ENCODE data around the gene CMBL.
"Not testable (repeated sequence)": the region's sequence is repeated elsewhere in the genome, so short reads cannot be mapped to it uniquely, and the experiment has no call there.

CMBL gene

GRCh38 chr5:10286862-10287227 lies 20.9 kb downstream of the CMBL start:
- Mint-ChIP-seq H3K27me3 (no peaks in the 10 kb centered on the region), H3K36me3 (no peaks in the 10 kb centered on the region), H3K9me3 (ENCODE audit: low read depth) (no peaks in the 10 kb centered on the region), H3K27ac (no peak overlapping the region), H3K4me3 (no peak overlapping the region), H3K4me1 (ENCODE audit: low read depth) (peaks cover 4% of the 10 kb centered on the region)

DNA sequence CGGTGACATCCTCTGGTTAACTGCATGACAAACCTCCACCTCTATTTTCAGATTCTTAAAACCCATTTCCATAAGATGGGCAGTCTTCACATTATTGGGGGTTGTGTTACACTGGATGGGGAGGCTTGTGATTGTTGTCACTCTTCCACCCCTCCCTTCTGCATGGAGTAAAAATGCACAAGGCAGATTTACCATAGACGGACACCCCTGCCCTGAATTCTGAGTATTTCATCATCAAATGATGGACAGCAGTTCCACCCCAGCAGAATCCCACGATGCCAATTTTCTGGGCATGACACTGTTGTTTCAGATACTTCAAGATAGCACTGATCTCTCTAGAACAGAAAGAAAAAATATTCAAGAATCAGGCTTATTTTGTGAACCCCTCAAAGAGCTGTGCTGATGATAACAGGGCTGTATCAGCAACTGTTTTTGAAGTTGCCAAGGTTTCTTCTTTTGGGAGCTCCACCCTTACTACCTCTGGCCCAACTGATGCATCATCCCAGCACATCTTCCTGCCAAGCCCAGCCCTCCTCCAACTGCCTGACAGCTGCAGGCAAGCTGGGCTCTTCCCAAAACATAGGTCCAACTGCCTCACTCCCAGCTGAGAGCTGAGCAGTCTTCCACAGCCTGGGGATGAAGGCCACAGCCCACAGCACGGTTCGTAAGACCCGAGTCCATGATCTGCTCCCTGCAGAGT lies 21.4 kb downstream of the CMBL start:
- H3K4me1 Mint-ChIP-seq (ENCODE audit: low read depth) = peaks cover 4% of the 10 kb centered on the region
- H3K36me3 Mint-ChIP-seq = no peaks in the 10 kb centered on the region
- no peak overlapping the region for H3K4me3 Mint-ChIP-seq
- no peaks in the 10 kb centered on the region for H3K9me3 Mint-ChIP-seq (ENCODE audit: low read depth)
- H3K27ac Mint-ChIP-seq = no peak overlapping the region
- H3K27me3 Mint-ChIP-seq = no peaks in the 10 kb centered on the region

DNA sequence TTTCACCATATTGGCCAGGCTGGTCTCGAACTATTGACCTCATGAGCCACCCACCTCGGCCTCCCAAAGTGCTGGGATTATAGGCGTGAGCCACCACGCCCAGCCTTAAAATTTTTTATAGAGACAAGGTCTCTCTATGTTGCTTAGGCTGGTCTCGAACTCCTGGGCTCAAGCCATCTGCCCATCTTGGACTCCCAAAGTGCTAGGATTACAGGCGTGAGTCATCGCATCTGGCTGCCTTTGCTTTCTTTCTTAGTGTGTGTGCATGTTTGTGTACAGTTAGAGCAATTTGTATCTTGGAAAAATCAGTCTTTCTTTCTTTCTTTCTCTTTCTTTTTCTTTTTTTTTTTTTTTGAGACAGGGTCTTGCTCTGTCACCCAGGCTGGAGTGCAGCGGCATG lies 22.3 kb downstream of the CMBL start:
- not testable (repeated sequence) for H3K36me3 Mint-ChIP-seq; H3K4me1 Mint-ChIP-seq (ENCODE audit: low read depth); H3K4me3 Mint-ChIP-seq; H3K27ac Mint-ChIP-seq; H3K27me3 Mint-ChIP-seq; H3K9me3 Mint-ChIP-seq (ENCODE audit: low read depth)

DNA sequence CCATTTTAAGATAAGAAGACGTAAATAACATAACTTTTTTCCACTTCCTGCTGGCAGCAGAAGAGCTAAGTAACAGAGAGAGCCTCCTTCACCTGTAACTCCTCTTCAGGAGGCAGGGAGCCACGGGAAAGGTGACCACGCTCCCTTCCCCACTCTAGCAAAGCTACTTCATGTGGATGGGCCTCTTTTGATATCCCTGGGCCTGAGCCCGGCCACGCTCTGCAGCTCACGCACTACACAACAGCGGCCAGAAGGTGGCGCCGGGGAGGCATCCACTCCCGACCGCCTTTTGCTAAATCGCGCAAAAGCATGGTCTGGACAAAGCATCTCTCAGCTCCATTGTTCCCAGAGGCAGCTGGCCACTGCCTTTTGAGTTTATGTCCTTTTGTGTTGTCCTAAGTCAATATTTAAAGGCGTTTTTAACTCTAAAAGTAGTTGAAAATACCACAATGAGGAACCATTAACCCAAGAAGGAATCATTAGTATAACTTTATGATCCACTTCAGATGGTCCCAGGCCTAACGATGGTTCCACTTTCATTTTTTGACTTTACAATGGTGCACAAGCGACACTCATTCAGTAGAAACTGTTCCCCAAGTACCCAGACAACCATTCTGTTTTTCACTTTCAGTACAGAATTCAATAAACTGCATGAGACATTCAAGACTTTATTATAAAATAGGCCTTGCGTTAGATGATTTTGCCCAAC lies 23.6 kb downstream of the CMBL start:
- Mint-ChIP-seq H3K36me3 (no peaks in the 10 kb centered on the region), H3K4me3 (no peak overlapping the region), H3K27ac (no peak overlapping the region), H3K4me1 (ENCODE audit: low read depth) (peaks cover 4% of the 10 kb centered on the region), H3K27me3 (no peaks in the 10 kb centered on the region), H3K9me3 (ENCODE audit: low read depth) (no peaks in the 10 kb centered on the region)

- H3K27me3 Mint-ChIP-seq = peaks cover 2% of the 10 kb centered on the region
- peaks cover 11% of the 10 kb centered on the region for H3K4me1 Mint-ChIP-seq (ENCODE audit: low read depth)
- H3K36me3 Mint-ChIP-seq = no peaks in the 10 kb centered on the region
- no peaks in the 10 kb centered on the region for H3K9me3 Mint-ChIP-seq (ENCODE audit: low read depth)
- no peak overlapping the region for H3K4me3 Mint-ChIP-seq
- no peak overlapping the region for H3K27ac Mint-ChIP-seq
Observed at GRCh38 chr5:10279925-10280720, 27.6 kb downstream of the CMBL start.

DNA sequence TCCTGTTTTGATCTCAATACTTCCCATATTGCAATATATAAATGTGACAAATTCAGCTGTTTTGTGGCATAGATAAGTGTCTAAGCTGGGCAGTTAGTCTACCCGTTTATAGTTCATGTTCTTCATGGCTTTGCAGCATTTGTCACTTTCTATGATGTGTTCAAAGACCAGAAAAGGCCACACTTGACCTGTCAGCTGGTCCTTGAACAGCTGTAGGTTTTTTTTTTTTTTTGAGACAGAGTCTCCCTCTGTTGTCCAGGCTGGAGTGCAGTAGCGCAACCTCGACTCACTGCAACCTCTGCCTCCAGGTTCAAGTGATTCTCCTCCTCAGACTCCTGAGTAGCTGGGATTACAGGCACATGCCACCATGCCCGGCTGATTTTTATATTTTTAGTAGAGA lies 28.4 kb downstream of the CMBL start:
- no peak overlapping the region for H3K4me3 Mint-ChIP-seq

DNA sequence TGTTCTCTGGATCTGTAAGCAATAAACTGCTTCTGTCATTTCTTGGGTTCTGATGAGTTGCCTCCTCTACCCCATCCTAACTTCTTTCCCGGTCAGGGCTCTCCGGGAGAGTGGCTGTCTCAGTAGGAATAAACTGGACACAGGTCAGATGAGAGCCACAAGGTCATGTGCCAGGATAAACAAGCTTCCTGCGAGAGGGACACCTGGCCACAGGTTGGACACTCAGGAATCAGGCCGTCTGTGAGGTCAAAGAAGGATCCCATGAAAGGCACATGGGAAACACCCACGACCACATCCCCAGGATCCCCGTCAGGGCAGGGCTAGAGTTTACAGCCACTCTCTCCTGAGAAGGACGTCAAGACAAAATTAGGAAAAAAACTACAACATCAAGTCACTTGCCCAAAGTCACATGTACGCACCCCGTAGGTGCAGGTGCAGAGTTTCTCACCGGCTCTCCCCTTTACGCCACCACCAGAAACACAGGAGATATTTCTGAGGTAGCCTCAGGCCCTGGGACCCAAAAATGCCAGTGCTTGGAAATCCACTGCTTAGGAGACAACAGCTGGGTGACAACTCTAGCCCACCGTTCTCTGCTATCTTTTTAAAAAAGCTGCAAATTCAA lies 28.9 kb downstream of the CMBL start:
- no peak overlapping the region for H3K27ac Mint-ChIP-seq

More for the DNA sequence above, 28.4 kb downstream of the CMBL start:
- H3K27ac Mint-ChIP-seq = no peak overlapping the region
- no peaks in the 10 kb centered on the region for H3K9me3 Mint-ChIP-seq (ENCODE audit: low read depth)
- H3K36me3 Mint-ChIP-seq = no peaks in the 10 kb centered on the region
- H3K27me3 Mint-ChIP-seq = peaks cover 2% of the 10 kb centered on the region
- H3K4me1 Mint-ChIP-seq (ENCODE audit: low read depth) = peaks cover 12% of the 10 kb centered on the region

DNA sequence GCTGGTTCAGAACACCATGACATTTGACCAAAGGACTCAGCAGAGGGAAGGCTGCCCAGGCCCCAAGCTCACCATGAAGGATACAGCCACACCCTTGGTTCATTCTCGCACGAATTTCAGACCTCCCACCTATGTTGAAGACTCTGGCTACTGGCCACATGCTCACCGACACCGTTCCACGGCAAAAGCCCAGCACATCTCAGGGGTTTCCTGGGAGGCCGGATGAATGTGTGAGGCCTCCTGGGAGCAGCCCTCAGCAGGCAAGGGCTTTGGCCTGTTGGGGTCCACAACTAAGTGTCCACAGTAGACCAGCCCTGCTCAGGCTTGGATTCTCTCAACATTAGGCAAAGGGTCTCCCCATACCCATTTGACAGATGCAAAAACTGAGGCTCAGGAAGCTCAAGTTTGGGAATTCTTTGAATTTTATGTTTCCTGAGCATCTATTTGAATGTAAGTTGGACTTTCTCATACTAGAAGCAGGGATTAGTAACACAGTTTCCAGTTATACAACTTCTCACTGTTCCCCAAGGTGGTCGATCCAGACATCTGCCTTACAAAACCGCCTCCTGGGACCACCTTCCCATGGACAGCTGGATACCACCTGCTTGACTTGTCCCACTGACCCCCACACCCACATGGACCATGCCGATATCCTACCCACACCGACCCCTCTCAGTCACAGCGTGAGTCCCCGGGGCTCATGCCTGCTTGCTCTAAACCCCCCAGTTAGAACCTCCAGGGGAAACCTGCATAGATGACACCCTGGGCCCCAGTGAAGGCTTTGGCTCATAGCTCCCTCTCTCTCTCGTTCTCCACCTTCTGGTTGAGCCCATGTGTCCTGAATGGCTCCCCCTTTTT lies 29.7 kb downstream of the CMBL start:
- Mint-ChIP-seq H3K36me3 (no peaks in the 10 kb centered on the region), H3K27me3 (peaks cover 2% of the 10 kb centered on the region), H3K4me3 (no peak overlapping the region), H3K27ac (no peak overlapping the region), H3K4me1 (ENCODE audit: low read depth) (peaks cover 8% of the 10 kb centered on the region), H3K9me3 (ENCODE audit: low read depth) (no peaks in the 10 kb centered on the region)

More for the DNA sequence above, 28.9 kb downstream of the CMBL start:
- H3K4me1 Mint-ChIP-seq (ENCODE audit: low read depth) = peaks cover 10% of the 10 kb centered on the region
- peaks cover 2% of the 10 kb centered on the region for H3K27me3 Mint-ChIP-seq
- no peaks in the 10 kb centered on the region for H3K9me3 Mint-ChIP-seq (ENCODE audit: low read depth)
- H3K4me3 Mint-ChIP-seq = no peak overlapping the region
- H3K36me3 Mint-ChIP-seq = no peaks in the 10 kb centered on the region

GRCh38 chr5:10276691-10277090 lies 31.0 kb downstream of the CMBL start:
- H3K9me3 Mint-ChIP-seq (ENCODE audit: low read depth) = no peaks in the 10 kb centered on the region
- peaks cover 2% of the 10 kb centered on the region for H3K27me3 Mint-ChIP-seq
- no peak overlapping the region for H3K27ac Mint-ChIP-seq
- peaks cover 14% of the 10 kb centered on the region for H3K4me1 Mint-ChIP-seq (ENCODE audit: low read depth)
- no peak overlapping the region for H3K4me3 Mint-ChIP-seq
- H3K36me3 Mint-ChIP-seq = peaks cover 3% of the 10 kb centered on the region

GRCh38 chr5:10275991-10276390 lies 31.7 kb downstream of the CMBL start:
- no peak overlapping the region for H3K4me3 Mint-ChIP-seq
- no peaks in the 10 kb centered on the region for H3K9me3 Mint-ChIP-seq (ENCODE audit: low read depth)
- no peak overlapping the region for H3K27ac Mint-ChIP-seq
- peaks cover 3% of the 10 kb centered on the region for H3K36me3 Mint-ChIP-seq
- peaks cover 2% of the 10 kb centered on the region for H3K27me3 Mint-ChIP-seq
- H3K4me1 Mint-ChIP-seq (ENCODE audit: low read depth) = peaks cover 14% of the 10 kb centered on the region

DNA sequence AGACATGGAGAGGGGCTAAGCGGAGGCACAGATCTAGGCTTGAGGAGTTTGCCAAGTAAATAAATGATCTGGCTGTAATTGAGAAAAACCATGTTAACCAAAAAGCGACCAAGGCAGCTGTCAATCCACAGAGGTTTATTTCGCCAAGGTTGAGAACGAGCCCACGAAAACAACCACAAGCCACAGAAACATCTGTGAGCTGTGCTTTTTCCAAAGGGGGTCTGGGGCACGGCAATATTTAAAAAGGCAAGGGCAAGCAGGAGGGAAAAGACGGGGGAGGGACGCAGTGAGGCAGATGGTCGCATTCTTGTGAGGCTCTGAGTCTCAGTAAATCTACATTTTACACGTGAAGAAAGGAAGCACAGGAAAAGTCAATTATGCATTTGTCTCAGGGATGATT lies 32.2 kb downstream of the CMBL start:
- Mint-ChIP-seq H3K9me3 (ENCODE audit: low read depth) (no peaks in the 10 kb centered on the region), H3K27ac (no peak overlapping the region), H3K4me3 (no peak overlapping the region), H3K27me3 (peaks cover 2% of the 10 kb centered on the region), H3K4me1 (ENCODE audit: low read depth) (peaks cover 14% of the 10 kb centered on the region), H3K36me3 (peaks cover 3% of the 10 kb centered on the region)

GRCh38 chr5:10272875-10273209 lies 34.9 kb downstream of the CMBL start:
- H3K27me3 Mint-ChIP-seq; H3K27ac Mint-ChIP-seq; H3K36me3 Mint-ChIP-seq; H3K9me3 Mint-ChIP-seq (ENCODE audit: low read depth); H3K4me3 Mint-ChIP-seq: not testable (repeated sequence)
- H3K4me1 Mint-ChIP-seq (ENCODE audit: low read depth) = peaks cover 14% of the 10 kb centered on the region

DNA sequence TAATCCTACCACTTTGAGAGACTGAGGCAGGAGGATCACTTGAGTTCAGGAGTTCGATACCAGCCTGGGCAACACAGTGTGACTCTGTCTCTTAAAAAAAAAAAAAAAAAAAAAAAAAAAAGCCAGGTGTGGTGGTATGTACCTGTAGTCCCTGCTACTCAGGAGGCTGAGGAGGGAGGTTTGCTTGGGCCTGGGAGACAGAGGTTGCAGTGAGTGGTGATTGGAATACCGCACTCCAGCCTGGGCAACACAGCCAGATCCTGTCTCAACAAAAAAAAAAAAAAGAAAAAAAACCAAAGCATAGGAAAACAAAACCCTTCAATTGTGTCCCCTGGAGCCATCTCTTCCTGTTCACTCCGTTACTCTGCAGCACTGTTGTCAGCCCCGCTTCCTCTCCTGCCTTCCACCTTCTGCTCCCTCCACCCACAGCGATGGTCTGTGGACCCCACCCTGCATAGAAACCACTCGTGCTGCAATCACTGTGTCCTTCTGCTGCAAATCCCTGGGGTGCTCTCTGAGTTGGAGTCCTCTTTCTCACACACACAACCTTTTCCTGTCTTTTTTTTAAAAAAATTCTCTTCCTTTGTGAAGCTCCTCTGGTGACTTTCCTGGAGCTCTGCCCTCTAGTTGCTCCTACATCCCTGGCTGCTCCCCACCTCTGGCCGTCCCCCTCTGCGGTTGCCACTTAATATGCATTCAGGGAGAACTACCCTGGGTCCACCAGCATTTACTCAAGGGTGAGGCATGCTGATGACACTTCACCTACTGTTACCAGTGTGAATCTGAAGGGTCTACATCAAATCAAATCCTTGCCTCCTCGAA lies 35.4 kb downstream of the CMBL start:
- Mint-ChIP-seq H3K9me3 (ENCODE audit: low read depth) (no peaks in the 10 kb centered on the region), H3K4me1 (ENCODE audit: low read depth) (peaks cover 14% of the 10 kb centered on the region), H3K36me3 (peaks cover 3% of the 10 kb centered on the region), H3K4me3 (no peak overlapping the region), H3K27me3 (peaks cover 2% of the 10 kb centered on the region), H3K27ac (no peak overlapping the region)

DNA sequence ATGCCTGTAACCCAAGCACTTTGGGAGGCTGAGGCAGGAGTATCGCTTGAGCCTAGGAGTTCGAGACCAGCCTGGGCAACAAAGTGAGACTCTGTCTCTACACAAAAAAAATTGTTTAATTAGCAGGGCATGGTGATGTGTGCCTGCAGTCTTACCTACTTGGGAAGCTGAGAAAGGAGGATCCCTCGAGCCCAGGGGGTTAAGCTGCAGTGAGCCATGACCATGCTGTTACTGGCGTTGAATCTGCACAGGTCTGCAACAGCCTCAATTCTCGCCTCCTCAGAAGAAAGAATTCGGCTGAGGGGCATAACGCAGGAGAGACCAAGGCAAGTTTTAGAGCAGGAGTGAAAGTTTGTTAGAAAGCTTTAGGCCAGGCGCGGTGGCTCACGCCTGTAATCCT lies 39.6 kb downstream of the CMBL start:
- Mint-ChIP-seq H3K36me3 (peaks cover 3% of the 10 kb centered on the region), H3K4me1 (ENCODE audit: low read depth) (peaks cover 5% of the 10 kb centered on the region), H3K9me3 (ENCODE audit: low read depth) (no peaks in the 10 kb centered on the region), H3K4me3 (no peak overlapping the region), H3K27me3 (no peaks in the 10 kb centered on the region), H3K27ac (no peak overlapping the region)

All from activated naive CD8-positive, alpha-beta T cell (primary cell).